Astrocyte of the spinal cord (primary cell): ENCODE data around the gene GPR146.
A peak's percentile ranks its signal among the peaks of the same experiment; 100 is the strongest.
"Not testable (repeated sequence)": the region's sequence is repeated elsewhere in the genome, so short reads cannot be mapped to it uniquely, and the experiment has no call there.

Source experiments
- DNase-seq: peaks from one replicate; pipeline ENCODE4 v3.0.0; 2011; ENCODE audit warnings: low read depth, low spot score
- H3K4me3 ChIP-seq: 2 replicates; pipeline ENCODE4 v1.5.1; 2011; ENCODE audit warnings: low read depth, mild to moderate bottlenecking, low read length, moderate library complexity
- in situ Hi-C: cut with HindIII; loops from 2 replicates; pipeline ENCODE4 v1.10.0; 2017; ENCODE audit warnings: low sequenced_read_pairs
- TF ChIP-seq, protein P1 (sequence below): IDR thresholded peaks from 2 replicates; pipeline ENCODE4 v1.5.1; 2012; ENCODE audit warnings: low read depth, mild to moderate bottlenecking, low read length, inconsistent platforms

The GPR146 gene

DNA sequence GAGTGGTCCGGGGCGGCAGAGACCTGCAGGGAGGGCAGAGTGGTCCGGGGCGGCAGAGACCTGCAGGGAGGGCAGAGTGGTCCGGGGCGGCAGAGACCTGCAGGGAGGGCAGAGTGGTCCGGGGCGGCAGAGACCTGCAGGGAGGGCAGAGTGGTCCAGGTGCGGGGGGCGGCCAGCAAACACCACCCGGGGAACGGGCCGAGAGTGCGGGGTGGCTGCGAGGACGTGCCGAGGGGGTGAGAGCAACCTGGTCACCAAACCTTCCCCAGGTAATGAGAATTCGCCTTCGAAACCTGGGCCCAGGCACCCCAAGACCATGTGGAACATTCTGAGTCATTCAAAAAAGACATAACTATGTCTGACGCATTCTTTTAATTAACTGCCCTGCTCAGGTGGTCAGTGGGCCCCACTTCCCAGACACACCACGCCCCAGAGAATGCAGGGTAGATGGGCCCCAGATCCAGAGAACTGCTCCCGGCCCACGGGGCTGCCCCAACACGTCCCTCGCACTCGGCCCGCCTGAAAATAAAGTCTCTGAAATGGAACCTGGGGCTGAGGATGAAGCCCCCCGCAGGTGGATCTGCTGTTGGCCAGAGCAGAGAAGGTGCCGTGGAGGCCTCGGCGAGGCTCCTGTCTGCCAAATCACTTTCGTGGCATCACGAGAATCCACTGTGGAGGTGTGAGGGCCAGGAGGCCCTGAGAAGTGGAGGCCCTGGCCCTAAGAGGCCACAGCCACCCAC is 12.5 kb upstream of the GPR146 start:
- no peak for DNase-seq
- TF ChIP-seq, protein P1, sequence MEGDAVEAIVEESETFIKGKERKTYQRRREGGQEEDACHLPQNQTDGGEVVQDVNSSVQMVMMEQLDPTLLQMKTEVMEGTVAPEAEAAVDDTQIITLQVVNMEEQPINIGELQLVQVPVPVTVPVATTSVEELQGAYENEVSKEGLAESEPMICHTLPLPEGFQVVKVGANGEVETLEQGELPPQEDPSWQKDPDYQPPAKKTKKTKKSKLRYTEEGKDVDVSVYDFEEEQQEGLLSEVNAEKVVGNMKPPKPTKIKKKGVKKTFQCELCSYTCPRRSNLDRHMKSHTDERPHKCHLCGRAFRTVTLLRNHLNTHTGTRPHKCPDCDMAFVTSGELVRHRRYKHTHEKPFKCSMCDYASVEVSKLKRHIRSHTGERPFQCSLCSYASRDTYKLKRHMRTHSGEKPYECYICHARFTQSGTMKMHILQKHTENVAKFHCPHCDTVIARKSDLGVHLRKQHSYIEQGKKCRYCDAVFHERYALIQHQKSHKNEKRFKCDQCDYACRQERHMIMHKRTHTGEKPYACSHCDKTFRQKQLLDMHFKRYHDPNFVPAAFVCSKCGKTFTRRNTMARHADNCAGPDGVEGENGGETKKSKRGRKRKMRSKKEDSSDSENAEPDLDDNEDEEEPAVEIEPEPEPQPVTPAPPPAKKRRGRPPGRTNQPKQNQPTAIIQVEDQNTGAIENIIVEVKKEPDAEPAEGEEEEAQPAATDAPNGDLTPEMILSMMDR = no peak
- H3K4me3 ChIP-seq = no peak overlapping the region
- in situ Hi-C loops = no loop called here

DNA sequence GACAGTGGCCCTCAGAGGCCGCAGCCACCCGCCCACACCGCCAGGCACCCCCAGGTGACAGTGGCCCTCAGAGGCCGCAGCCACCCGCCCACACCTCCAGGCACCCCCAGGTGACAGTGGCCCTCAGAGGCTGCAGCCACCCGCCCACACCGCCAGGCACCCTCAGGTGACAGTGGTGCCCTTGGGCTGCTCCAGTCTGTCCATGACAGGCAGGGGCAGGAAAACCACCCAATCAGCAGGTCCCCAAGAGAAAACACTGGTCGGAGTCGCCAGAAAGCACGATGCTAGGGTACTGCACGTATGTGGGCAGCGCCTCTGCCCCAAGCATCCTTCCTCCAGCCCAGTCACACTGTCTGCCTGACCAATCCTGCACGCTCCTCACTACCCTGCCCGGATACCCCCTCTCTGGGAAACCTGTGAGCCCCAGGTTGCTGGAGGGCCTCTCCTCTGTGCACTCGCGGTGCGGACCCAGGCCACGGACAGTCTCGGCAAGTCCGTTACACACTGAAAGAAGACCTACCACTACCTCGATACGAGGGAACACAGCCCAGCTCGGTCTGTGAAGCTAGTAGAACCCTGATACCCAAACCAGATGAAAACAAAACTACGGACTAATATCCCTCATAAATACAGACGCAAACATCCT is 11.7 kb upstream of the GPR146 start:
- in situ Hi-C loops = no loop called here
- TF ChIP-seq, protein P1 = no peak
- no peak overlapping the region for H3K4me3 ChIP-seq

DNA sequence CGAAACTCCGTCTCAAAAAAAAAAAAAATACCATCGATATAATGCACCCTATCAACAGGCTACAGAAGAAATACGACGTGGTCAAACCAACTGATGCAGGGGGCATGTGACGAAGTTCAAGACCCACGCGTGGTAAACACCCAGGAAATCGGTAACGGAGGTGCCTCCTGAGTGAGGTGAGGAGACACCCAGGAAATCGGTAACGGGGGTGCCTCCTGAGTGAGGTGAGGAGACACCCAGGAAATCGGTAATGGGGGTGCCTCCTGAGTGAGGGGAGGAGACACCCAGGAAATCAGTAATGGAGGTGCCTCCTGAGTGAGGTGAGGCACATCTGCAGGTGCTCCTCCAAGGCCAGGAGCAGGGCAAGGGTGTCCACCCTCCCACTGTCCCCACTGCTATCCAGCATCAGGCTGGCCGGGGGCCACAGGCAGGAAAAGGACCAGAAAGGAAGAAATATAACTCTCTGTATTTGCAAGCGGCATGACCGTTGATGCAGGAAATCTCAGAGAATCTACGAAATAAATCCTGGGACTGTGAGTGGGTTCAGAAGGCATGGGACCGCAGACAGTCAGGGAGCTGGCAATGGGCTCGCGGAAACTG is 10.7 kb upstream of the GPR146 start:
- in situ Hi-C loops = no loop called here
- no peak for DNase-seq
- TF ChIP-seq, protein P1 = no peak
- H3K4me3 ChIP-seq = no peak overlapping the region

More for the DNA sequence above, 11.7 kb upstream of the GPR146 start:
- DNase-seq = no peak

DNA sequence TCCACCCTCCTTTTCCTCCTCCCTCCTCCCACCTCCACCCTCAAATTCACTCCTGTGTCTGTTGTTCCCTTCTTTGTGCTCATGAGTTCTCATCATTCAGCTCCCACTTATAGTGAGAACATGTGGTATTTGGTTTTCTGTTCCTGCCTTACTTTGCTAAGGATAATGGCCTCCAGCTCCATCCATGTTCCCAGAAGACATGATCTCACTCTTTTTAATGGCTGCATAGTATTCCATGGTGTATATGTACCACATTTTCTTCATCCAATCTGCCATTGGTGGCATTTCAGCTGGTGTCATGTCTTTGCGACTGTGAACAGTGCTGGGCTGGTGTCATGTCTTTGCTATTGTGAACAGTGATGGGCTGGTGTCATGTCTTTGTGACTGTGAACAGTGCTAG is 9.6 kb upstream of the GPR146 start:
- H3K4me3 ChIP-seq, in situ Hi-C loops, DNase-seq: not testable (repeated sequence)

DNA sequence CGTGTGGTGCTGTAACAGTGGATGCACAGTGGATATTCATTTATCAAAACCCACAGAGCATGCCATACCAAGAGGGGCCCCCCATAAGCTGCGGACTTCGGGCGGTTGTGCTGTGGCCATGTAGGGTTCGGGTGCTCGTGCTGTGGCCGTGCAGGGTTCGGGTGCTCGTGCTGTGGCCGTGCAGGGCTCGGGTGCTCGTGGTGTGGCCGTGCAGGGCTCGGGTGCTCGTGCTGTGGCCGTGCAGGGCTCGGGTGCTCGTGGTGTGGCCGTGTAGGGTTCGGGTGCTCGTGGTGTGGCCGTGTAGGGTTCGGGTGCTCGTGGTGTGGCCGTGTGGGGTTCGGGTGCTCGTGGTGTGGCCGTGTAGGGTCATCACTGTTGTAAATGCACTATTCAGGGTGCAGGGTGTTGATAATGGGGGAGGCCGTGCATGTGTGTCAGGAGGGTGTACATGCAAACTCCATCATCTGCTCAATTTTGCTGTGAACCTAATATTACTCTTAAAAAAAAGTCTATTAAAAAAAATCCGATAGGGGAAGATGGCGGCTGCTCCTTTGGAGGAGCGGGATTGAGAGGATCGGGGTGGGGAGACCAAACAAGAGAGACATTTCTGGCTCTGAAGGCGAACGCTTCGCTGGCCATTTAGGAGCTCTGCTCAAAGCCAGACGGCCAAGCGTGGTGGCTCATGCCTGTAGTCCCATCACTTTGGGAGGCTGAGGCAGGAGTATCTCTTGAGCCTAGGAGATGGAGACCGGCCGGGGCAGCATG is 8.0 kb upstream of the GPR146 start:
- H3K4me3 ChIP-seq, in situ Hi-C loops, DNase-seq: not testable (repeated sequence)

DNA sequence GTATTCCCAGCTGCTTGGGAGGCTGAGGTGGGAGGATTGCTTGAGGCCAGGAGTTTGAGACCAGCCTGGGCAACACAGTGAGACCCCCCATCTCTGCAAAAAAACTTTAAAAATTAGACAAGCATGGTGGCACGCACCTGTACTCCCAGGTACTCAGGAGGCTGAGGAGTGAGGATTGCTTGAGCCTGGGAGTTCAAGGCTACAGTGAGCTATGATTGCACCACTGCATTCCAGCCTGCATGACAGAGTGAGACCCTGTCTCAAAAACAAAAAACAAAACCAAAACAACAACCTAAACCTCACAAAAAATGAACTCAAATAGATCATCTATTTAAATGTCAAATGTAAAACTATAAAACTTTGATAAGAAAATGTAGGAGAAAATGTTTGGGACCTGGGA is 4.1 kb upstream of the GPR146 start:
- in situ Hi-C loops, DNase-seq, H3K4me3 ChIP-seq: not testable (repeated sequence)

DNA sequence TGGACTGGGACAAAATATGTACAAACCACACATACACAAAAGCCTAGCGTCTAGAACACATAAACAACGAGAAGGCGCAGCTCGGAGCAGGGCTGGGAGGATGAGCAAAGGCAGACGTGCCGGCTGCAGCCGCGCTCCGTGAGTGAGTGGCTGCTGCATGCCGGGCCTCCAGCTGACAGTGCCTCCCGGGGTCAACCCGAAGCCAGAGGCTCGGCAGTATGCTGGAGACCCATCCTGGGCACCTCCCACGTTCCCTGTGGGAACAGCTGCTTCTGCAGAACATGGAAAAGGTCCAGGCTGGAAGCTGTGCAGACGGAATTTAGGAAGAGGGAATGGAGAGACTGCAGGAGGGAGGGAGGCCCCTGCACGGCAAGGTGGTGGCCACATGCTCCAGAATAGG is 3.6 kb upstream of the GPR146 start:
- peak; percentile 59 for DNase-seq
- TF ChIP-seq, protein P1 = no peak
- in situ Hi-C loops = no loop called here
- no peak overlapping the region for H3K4me3 ChIP-seq
